Measurements from ENCODE around the gene GPR55. TPM values are rescaled to one million over a fixed set of nuclear protein-coding genes. Genes with fewer than 3 reads are reported as not detected.

Gene GPR55
- total RNA-seq, 2 donors from 2014 or later, result 2.6 to 7.5 TPM

DNA sequence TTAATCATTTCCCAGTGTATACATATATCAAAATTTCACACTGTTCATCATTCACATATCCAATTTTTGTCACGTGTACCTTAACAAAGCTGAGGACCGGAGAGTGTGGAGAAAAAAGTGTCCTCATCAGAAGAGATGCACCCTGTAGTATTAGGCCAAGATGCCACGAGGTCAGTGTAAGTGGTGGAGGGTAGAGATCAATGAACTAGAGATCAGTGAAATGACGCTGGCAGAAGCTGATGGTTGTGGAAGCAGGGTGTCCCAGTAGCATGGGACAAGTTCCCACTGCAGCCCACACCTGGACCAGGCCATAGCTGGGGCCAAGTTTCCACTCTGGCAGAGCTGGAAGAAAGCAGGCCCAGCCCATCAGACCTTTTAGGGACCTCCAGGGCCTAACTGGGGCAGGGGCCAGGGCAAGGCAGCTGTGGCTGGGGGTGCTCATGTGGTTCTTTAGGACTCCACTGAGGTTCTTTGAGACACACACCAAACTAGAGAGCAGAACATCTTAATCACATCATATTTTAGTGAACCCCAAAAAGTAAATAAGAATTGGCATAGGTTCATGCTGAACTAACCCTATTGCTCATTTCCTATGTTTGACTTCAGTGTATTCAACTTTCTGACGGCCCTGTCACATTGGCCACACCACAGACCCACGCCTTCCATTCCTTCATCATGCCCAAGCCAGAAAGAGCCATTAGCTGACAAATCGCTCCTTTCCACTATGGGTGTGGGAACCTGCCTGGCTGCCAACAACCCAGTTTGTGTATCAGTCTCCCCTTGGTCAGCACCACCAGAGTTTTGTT, 21.6 kb upstream of the GPR55 start:
- Histone ChIP-seq H3K9ac (ENCODE audit: extremely low read depth, low read length, poor library complexity, severe bottlenecking) (no peak overlapping the region), H3K9me3 (ENCODE audit: control insufficient read depth, low read length) (no peaks in the 10 kb centered on the region), H3K27me3 (ENCODE audit: control insufficient read depth, insufficient read depth, low read length, poor library complexity, severe bottlenecking) (no peaks in the 10 kb centered on the region), H3K4me3 (ENCODE audit: low read length) (no peak overlapping the region), H3K4me1 (ENCODE audit: control insufficient read depth, insufficient read depth, low read length) (no peaks in the 10 kb centered on the region), H3K27ac (ENCODE audit: low read depth, low read length) (no peak overlapping the region), H3K36me3 (ENCODE audit: control insufficient read depth, insufficient read depth, low read length) (no peaks in the 10 kb centered on the region)
- Mint-ChIP-seq H3K36me3 (ENCODE audit: low read depth) (no peaks in the 10 kb centered on the region), H3K27me3 (ENCODE audit: insufficient read depth) (no peaks in the 10 kb centered on the region), H3K27ac (no peak overlapping the region), H3K9me3 (no peaks in the 10 kb centered on the region), H3K4me1 (peaks cover 4% of the 10 kb centered on the region), H3K4me3 (no peak overlapping the region)
- 92 to 96% methylated on average over 3 to 7 of the region's 7 CpGs for WGBS, 2 experiments (ENCODE audit: insufficient coverage in 1 of 2, insufficient read length in 1 of 2)
- TF ChIP-seq, protein P1, sequence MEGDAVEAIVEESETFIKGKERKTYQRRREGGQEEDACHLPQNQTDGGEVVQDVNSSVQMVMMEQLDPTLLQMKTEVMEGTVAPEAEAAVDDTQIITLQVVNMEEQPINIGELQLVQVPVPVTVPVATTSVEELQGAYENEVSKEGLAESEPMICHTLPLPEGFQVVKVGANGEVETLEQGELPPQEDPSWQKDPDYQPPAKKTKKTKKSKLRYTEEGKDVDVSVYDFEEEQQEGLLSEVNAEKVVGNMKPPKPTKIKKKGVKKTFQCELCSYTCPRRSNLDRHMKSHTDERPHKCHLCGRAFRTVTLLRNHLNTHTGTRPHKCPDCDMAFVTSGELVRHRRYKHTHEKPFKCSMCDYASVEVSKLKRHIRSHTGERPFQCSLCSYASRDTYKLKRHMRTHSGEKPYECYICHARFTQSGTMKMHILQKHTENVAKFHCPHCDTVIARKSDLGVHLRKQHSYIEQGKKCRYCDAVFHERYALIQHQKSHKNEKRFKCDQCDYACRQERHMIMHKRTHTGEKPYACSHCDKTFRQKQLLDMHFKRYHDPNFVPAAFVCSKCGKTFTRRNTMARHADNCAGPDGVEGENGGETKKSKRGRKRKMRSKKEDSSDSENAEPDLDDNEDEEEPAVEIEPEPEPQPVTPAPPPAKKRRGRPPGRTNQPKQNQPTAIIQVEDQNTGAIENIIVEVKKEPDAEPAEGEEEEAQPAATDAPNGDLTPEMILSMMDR (conservative IDR thresholded peaks at IDR 0.05), result no peak
- no peak for DNase-seq

DNA sequence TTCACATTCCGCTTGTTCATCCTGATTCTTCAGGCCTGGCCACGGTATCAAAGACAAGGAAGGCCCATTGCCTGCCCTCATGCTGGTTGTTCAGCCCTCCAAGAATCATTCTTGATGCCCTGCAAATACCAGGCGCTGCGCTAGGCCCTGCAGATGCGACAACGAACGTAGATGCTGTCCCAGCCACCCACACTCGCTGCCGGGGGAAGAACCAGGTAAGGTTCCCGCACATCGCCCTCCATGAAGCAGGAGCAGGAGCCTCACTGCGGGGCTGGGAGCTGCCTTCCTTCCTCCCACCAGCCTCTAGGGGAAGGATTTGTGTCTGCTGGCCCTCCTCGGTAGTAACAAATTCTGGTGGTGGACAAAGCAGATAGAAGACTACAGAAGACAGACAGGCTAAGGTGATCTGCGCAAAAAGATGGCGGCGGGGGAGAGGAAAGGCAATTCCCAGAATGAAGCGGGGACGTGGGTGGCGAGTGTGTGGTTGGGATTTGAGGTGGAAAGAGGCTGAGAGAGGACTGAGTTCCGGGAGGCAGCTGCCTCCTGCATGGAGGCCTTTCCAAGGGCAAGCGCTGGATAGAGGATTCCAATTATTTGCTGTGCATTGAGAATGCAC, 19.8 kb upstream of the GPR55 start:
- no peak overlapping the region for H3K27ac ChIP-seq (ENCODE audit: low read depth, low read length)
- no peak overlapping the region for H3K4me3 ChIP-seq (ENCODE audit: low read length)
- TF ChIP-seq, protein P1 (conservative IDR thresholded peaks at IDR 0.05), result peak; percentile 25
- 95 to 97% methylated on average over 12 to 21 of the region's 21 CpGs for WGBS, 2 experiments (ENCODE audit: insufficient coverage in 1 of 2, insufficient read length in 1 of 2)
- H3K27me3 Mint-ChIP-seq (ENCODE audit: insufficient read depth), result no peaks in the 10 kb centered on the region
- H3K4me1 ChIP-seq (ENCODE audit: control insufficient read depth, insufficient read depth, low read length), result no peaks in the 10 kb centered on the region
- peak; percentile 64 for DNase-seq
- no peaks in the 10 kb centered on the region for H3K36me3 Mint-ChIP-seq (ENCODE audit: low read depth)
- no peaks in the 10 kb centered on the region for H3K27me3 ChIP-seq (ENCODE audit: control insufficient read depth, insufficient read depth, low read length, poor library complexity, severe bottlenecking)
- no peaks in the 10 kb centered on the region for H3K4me1 Mint-ChIP-seq
- no peaks in the 10 kb centered on the region for H3K9me3 ChIP-seq (ENCODE audit: control insufficient read depth, low read length)
- no peaks in the 10 kb centered on the region for H3K36me3 ChIP-seq (ENCODE audit: control insufficient read depth, insufficient read depth, low read length)
- H3K9ac ChIP-seq (ENCODE audit: extremely low read depth, low read length, poor library complexity, severe bottlenecking), result no peak overlapping the region
- no peaks in the 10 kb centered on the region for H3K9me3 Mint-ChIP-seq
- no peak overlapping the region for H3K4me3 Mint-ChIP-seq
- no peak overlapping the region for H3K27ac Mint-ChIP-seq

DNA sequence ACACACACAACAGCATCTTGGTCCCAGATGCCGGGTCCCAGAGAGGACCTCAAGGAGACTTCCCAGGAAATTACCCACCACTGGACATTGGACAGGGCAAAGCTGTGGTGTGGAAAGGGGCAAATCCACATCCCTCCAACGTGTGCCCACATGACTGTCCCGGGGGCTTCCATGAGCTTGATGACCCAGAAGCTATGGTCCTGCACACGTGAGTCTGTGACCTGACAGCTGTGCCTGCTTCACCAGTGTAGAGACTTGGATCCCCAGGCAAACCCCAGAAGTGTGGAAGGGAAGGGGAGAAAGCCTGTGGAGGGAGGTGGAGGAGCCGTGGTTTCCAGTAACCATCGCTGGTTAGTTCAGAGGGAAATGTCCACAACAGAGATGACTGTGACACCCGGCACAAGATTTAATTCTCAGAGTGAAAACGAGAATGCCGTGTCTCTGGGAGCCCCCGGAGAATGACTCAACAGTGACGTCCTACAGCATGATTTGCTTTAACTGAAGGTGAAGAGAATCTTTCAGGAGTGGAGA, 19.1 kb upstream of the GPR55 start:
- Histone ChIP-seq H3K9ac (ENCODE audit: extremely low read depth, low read length, poor library complexity, severe bottlenecking) (no peak overlapping the region), H3K27ac (ENCODE audit: low read depth, low read length) (no peak overlapping the region), H3K36me3 (ENCODE audit: control insufficient read depth, insufficient read depth, low read length) (no peaks in the 10 kb centered on the region), H3K27me3 (ENCODE audit: control insufficient read depth, insufficient read depth, low read length, poor library complexity, severe bottlenecking) (no peaks in the 10 kb centered on the region), H3K4me1 (ENCODE audit: control insufficient read depth, insufficient read depth, low read length) (no peaks in the 10 kb centered on the region), H3K9me3 (ENCODE audit: control insufficient read depth, low read length) (no peaks in the 10 kb centered on the region), H3K4me3 (ENCODE audit: low read length) (no peak overlapping the region)
- DNase-seq, result no peak
- Mint-ChIP-seq H3K9me3 (no peaks in the 10 kb centered on the region), H3K27ac (no peak overlapping the region), H3K36me3 (ENCODE audit: low read depth) (no peaks in the 10 kb centered on the region), H3K4me3 (no peak overlapping the region), H3K4me1 (no peaks in the 10 kb centered on the region), H3K27me3 (ENCODE audit: insufficient read depth) (no peaks in the 10 kb centered on the region)
- TF ChIP-seq, protein P1 (conservative IDR thresholded peaks at IDR 0.05), result no peak
- 88 to 90% methylated on average over 10 to 11 of the region's 11 CpGs for WGBS, 2 experiments (ENCODE audit: insufficient coverage in 1 of 2, insufficient read length in 1 of 2)

Data from endodermal cell (in vitro differentiated cells).